Ectodermal cell (in vitro differentiated cells): ENCODE results near the gene RAD51AP2.

ENCODE experiments used
- H3K27ac ChIP-seq: 2 replicates; pipeline ENCODE4 v1.7.0; 2013; ENCODE audit warnings: mild to moderate bottlenecking, low read depth, low read length; ENCODE audit not compliant: insufficient read depth, poor library complexity, severe bottlenecking
- H3K27me3 ChIP-seq: 2 replicates; pipeline ENCODE4 v1.7.0; 2013; ENCODE audit warnings: mild to moderate bottlenecking, low read length; ENCODE audit not compliant: insufficient read depth, control insufficient read depth, poor library complexity, severe bottlenecking
- H3K36me3 ChIP-seq: one replicate; pipeline ENCODE4 v1.7.0; 2013; ENCODE audit warnings: low read length; ENCODE audit not compliant: control insufficient read depth, insufficient read depth
- H3K4me1 ChIP-seq: one replicate; pipeline ENCODE4 v1.7.0; 2013; ENCODE audit warnings: low read length; ENCODE audit not compliant: control insufficient read depth, insufficient read depth
- H3K4me3 ChIP-seq: 2 replicates; pipeline ENCODE4 v1.7.0; 2013; ENCODE audit warnings: low read depth, low read length, control low read depth; ENCODE audit not compliant: insufficient read depth
- H3K9me3 ChIP-seq: 2 replicates; pipeline ENCODE4 v1.7.0; 2013; ENCODE audit warnings: mild to moderate bottlenecking, low read length, moderate library complexity; ENCODE audit not compliant: control insufficient read depth
- WGBS, 2 experiments: methylation state at CpG; one replicate each; pipeline ENCODE4 v1.1.7; 2013; ENCODE audit warnings: missing lambda C conversion rate in 2 of 2; 5-methylcytosine and 5-hydroxymethylcytosine counted together

Gene RAD51AP2

DNA sequence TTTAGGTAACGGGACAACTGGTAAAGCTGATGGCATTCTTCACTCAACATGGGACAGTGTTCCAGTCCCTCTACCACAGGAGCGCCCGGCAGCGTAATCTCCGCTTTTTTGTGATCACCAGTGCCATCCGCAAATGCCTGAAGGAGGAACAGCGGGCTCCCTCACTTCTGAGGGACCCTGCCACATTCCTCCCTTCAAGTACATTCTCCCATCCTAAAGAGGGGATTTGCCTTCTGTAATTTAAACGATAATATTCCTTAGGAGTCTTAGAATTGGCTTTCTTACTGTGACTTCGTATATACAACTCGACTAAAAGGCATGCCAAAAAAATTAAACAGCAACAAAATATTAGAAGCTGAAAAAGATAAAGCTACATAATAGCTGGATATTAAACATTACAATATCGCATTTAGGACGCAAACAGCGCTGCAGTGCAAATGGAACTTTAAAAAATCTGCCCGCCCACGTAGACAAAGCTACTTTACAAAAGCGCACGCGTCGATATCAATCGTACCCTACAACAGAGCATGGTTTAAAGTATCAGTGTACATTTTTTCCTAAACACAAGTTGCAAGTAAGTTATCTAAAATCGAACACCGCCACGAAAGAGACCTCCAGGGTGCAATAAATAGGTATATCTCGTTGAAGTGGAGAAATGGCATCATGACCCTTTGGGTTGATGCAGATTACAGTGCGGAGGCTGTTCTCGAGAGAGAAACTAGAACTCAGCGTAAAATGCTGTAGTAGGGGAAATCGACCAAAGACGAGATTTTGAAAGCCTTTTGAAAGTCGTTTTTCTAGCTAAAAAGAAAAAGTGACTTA, 20.0 kb upstream of the RAD51AP2 start:
- 2% methylated on average over 26 to 28 of the region's 30 CpGs for WGBS, 2 experiments
- Histone ChIP-seq H3K9me3 (no peaks in the 10 kb centered on the region), H3K4me1 (no peaks in the 10 kb centered on the region), H3K27ac (no peak overlapping the region), H3K36me3 (no peaks in the 10 kb centered on the region), H3K27me3 (peaks cover 43% of the 10 kb centered on the region), H3K4me3 (peak overlapping the region; percentile 60)

DNA sequence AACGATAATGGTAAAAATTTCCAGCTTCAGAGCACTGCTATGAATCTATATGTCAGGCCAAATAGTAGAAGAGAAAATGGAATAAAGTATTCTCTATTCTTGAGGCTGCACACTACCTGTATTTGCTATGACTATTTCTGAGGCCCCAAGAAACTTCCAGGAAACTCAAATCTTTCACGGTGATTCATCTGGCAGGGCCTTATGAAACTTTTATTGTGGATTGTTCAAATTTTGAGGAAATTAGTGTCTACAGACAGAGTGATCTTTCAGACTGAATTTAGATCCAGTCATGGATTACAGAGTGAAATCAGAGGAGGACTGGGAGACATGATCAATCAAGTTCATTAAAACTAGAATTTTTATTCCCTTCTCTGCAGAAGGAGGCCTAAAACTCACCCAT, 18.2 kb upstream of the RAD51AP2 start:
- WGBS, 2 experiments: 93 to 97% methylated on average over 2 of the region's 2 CpGs
- Histone ChIP-seq H3K36me3 (no peaks in the 10 kb centered on the region), H3K27ac (no peak overlapping the region), H3K4me1 (no peaks in the 10 kb centered on the region), H3K9me3 (no peaks in the 10 kb centered on the region), H3K4me3 (no peak overlapping the region), H3K27me3 (peaks cover 33% of the 10 kb centered on the region)

DNA sequence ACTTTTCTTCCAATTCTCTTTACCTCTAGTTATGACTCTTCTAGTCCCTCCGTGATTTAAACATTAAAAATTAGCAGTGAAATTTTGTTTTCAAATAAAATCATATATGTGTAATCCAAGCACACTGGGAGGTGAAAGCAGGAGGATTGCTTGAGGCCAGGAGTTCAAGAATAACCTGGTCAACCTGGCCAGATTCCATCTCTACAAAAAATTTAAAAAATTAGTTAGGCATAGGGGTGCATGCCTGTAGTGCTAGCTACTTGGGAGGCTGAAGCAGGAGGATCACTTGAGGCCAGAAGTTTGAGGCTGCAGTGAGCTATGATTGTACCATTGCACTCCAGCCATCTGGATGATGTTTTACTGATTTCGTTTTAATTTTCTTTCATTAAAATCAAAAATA, 15.3 kb upstream of the RAD51AP2 start:
- H3K9me3 ChIP-seq: no peaks in the 10 kb centered on the region
- H3K27ac ChIP-seq: no peak overlapping the region
- peaks cover 18% of the 10 kb centered on the region for H3K27me3 ChIP-seq
- no peak overlapping the region for H3K4me3 ChIP-seq
- H3K4me1 ChIP-seq: no peaks in the 10 kb centered on the region
- H3K36me3 ChIP-seq: no peaks in the 10 kb centered on the region
- 82 to 87% methylated on average over 1 of the region's 2 CpGs for WGBS, 2 experiments

DNA sequence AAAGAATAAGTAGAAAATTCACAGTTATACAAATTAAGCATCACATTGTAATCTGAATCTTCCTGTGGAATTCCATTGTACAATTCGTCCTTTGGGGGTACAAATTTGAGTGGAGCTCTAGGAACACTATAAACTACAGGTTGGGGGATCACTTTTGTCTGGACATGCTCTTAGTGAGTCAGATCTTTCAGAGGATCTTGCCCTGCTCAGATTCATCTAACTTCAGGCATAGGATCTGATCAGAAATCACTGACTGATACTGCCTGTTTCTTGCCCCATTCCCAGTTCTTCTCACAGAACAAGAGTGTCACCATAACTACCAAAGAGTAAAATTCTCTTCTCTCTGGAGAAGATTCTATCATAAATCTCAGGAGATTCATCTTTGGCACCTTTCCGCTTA, 11.5 kb upstream of the RAD51AP2 start:
- no peaks in the 10 kb centered on the region for H3K4me1 ChIP-seq
- H3K4me3 ChIP-seq: no peak overlapping the region
- no peaks in the 10 kb centered on the region for H3K27me3 ChIP-seq
- H3K36me3 ChIP-seq: no peaks in the 10 kb centered on the region
- 88 to 100% methylated on average over 2 of the region's 2 CpGs for WGBS, 2 experiments
- H3K9me3 ChIP-seq: no peaks in the 10 kb centered on the region
- no peak overlapping the region for H3K27ac ChIP-seq

DNA sequence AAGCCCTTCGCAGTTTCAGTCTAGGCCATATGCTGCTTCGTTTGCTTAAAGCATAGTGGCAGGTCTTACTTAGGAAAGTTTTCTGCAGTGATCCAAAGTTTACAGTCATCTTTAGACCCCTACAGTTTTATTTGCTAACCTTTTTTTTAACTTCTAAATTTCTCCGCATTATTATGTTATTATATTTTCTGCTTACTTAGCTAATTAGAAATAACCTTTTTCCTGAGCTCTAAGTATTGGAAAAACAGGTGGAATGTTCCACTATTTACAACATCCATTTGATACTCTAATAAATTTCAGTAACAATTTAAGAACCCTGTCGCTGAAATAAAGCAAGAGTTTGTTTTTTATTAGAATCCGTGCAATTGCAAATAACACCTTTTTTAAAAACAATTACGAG, 4.1 kb upstream of the RAD51AP2 start:
- H3K27ac ChIP-seq: no peak overlapping the region
- no peaks in the 10 kb centered on the region for H3K27me3 ChIP-seq
- H3K4me3 ChIP-seq: no peak overlapping the region
- no peaks in the 10 kb centered on the region for H3K9me3 ChIP-seq
- H3K4me1 ChIP-seq: no peaks in the 10 kb centered on the region
- WGBS, 2 experiments: 91 to 95% methylated on average over 3 to 5 of the region's 6 CpGs
- H3K36me3 ChIP-seq: no peaks in the 10 kb centered on the region

DNA sequence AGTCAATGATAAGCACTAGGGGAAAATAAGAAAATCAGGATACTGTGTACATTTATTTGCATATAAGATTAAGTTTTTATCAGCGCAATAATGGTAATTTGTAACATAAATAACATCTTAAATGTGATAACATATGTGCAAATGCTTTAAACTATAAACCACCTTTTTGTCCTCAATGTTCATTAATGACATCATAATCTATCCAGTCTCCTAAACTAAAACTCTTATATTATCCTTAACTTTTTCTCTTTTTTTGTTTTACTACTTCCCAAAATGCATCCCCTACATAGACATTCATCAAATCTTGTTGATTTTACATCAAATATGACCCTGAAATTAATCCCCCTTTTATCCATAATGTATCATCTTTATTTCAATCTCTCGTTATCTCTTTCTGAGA, 3.4 kb upstream of the RAD51AP2 start:
- Histone ChIP-seq H3K27ac (no peak overlapping the region), H3K9me3 (no peaks in the 10 kb centered on the region), H3K27me3 (no peaks in the 10 kb centered on the region), H3K4me1 (no peaks in the 10 kb centered on the region), H3K36me3 (no peaks in the 10 kb centered on the region), H3K4me3 (no peak overlapping the region)
- 85 to 95% methylated on average over 1 of the region's 2 CpGs for WGBS, 2 experiments

DNA sequence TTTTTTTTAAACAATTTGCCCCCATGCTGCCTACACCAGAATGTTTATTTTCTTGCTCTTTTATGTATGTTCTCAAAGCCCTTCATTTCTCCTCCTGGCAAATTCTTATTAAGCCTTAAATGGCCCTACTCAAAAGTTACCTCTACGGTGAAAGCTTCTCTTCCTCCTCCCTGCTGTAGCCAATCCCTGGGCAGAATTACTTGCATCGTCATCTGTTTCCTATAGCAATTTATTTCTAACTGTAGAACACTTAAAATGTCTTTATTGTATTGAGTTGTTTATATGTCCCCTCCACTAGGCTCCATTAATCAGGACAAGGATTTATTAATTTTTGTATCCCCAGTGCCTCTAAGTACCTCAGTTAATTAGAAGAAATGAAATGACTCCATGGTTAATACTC, 2.5 kb upstream of the RAD51AP2 start:
- Histone ChIP-seq H3K27me3 (no peaks in the 10 kb centered on the region), H3K9me3 (no peaks in the 10 kb centered on the region), H3K4me3 (no peak overlapping the region), H3K4me1 (no peaks in the 10 kb centered on the region), H3K27ac (no peak overlapping the region), H3K36me3 (no peaks in the 10 kb centered on the region)
- 90 to 93% methylated on average over 1 to 2 of the region's 2 CpGs for WGBS, 2 experiments

DNA sequence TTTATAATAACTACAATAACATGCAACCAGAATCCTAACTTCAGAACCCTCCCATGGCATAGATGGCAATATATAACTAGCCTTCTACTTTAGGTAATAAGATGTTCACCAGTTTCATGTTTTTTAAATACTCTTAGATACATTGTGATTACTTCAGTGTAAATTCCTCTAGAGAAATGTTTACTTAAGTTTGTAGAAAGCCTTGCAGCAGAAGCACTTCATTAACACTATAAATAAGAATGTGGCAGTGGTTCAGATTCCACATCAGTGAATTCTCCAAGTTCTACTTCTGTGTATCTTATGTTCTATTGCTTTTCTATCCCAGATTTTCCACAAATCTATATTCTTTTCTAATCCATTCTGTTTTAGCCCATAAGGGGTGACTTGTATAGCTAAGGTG, 1.2 kb upstream of the RAD51AP2 start:
- H3K36me3 ChIP-seq: no peaks in the 10 kb centered on the region
- no peaks in the 10 kb centered on the region for H3K27me3 ChIP-seq
- H3K9me3 ChIP-seq: no peaks in the 10 kb centered on the region
- H3K4me1 ChIP-seq: no peaks in the 10 kb centered on the region
- no peak overlapping the region for H3K27ac ChIP-seq
- H3K4me3 ChIP-seq: no peak overlapping the region

DNA sequence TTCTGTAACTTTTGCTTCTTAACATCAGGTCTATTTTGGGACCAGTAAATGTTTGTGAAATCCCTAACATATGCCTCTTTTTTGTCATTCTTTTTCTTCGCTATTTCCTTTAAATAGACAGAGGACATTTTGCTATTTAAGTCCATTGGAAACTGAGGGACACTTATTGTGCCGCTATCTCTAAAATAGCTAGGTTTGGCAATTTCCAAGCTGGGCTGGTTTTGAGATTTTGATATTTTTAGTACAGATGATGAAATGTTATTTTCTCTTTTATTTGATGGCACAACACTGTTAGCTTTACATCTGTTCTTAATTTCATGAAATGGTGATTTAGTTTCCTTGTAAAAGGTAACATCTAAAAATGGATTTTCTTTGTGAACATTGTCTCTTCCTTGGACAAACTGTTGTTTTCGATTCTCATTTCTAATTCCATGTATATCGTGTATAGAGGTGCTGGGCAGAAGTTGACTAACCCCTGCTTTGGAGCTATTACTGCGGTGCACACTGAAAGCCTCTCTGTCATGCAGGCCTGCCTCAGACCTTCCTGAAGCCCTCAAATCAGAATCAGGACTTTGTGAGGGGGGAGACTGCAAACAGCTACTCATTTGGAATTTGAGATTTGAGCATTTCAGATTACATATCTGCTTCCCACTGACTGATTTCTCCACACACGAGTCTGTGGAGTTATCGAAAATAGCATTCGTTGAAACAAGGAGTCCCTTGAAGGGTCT, 594 bp downstream of the RAD51AP2 start:
- no peaks in the 10 kb centered on the region for H3K9me3 ChIP-seq
- WGBS, 2 experiments: 46 to 54% methylated on average over 8 of the region's 8 CpGs
- no peaks in the 10 kb centered on the region for H3K4me1 ChIP-seq
- peak overlapping the region; percentile 52 for H3K4me3 ChIP-seq
- no peaks in the 10 kb centered on the region for H3K36me3 ChIP-seq
- no peak overlapping the region for H3K27ac ChIP-seq
- H3K27me3 ChIP-seq: no peaks in the 10 kb centered on the region

DNA sequence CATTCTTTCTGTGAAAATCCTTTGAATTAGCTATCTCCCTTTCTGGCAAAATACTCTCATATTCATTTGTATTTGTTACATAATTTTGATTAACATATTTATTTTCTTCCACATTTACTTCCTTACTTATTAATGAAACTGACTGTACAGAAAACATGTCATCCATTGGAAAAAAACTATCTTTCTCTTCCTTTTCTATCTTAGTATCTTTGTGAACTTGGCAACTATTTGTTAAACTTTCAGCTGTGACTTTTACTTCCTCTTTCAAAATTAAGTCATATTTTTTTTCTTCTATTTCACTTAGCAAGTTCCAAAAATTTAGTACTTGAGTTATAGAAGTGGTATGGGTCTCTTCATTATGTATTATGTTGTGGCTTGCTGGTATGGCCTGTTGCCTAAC, 2.6 kb downstream of the RAD51AP2 start:
- no peaks in the 10 kb centered on the region for H3K9me3 ChIP-seq
- no peaks in the 10 kb centered on the region for H3K4me1 ChIP-seq
- H3K36me3 ChIP-seq: no peaks in the 10 kb centered on the region
- no peak overlapping the region for H3K4me3 ChIP-seq
- H3K27ac ChIP-seq: no peak overlapping the region
- H3K27me3 ChIP-seq: no peaks in the 10 kb centered on the region
